Activated CD4-positive, alpha-beta memory T cell treated with anti-CD3 and anti-CD28 coated beads for 36 hours (primary cell): ENCODE measurements around the gene TTLL8. TPM values are rescaled to one million over a fixed set of nuclear protein-coding genes. Genes with fewer than 3 reads are reported as not detected.

Experiments used
- CTCF ChIA-PET: fragments of 350-600 bp; sonication (Branson Sonifier 250); formaldehyde crosslinking; loops from one replicate; lab custom pipeline; 2021; ENCODE audit warnings: antibody characterized with exemption, inconsistent platforms; lab: Charles Lee
- POLR2A ChIA-PET: fragments of 350-600 bp; sonication (Branson Sonifier 250); formaldehyde crosslinking; loops from one replicate; lab custom pipeline; 2021; ENCODE audit warnings: antibody characterized with exemption; lab: Charles Lee
- DNase-seq: peaks from one replicate; pipeline ENCODE4 v3.0.0-alpha.2; 2020
- H3K27ac Mint-ChIP-seq: one replicate; pipeline ENCODE4 v1.8.0; 2021; ENCODE audit warnings: mixed read lengths
- H3K27me3 Mint-ChIP-seq: one replicate; pipeline ENCODE4 v1.8.0; 2021; ENCODE audit warnings: mixed read lengths
- H3K36me3 Mint-ChIP-seq: one replicate; pipeline ENCODE4 v1.8.0; 2021; ENCODE audit warnings: mixed read lengths
- H3K4me1 Mint-ChIP-seq: one replicate; pipeline ENCODE4 v1.8.0; 2021; ENCODE audit warnings: low read depth, mixed read lengths
- H3K4me3 Mint-ChIP-seq: one replicate; pipeline ENCODE4 v1.8.0; 2021; ENCODE audit warnings: mild to moderate bottlenecking, mixed read lengths
- H3K9me3 Mint-ChIP-seq: one replicate; pipeline ENCODE4 v1.8.0; 2021; ENCODE audit warnings: mixed read lengths
- intact Hi-C: fragments of 100-400 bp; cut with micrococcal nuclease; formaldehyde crosslinking; loops from one replicate; pipeline ENCODE4 v1.15.1; 2023
- total RNA-seq, 2 experiments: library from RNA; stranded (reverse); gene quantifications; one replicate each; pipeline ENCODE4 v1.2.3, GENCODE V29; 2021

The TTLL8 gene
- total RNA-seq, 2 experiments from 2014 or later, result not detected

GRCh38 chr22:50057278-50058060 lies 629 bp downstream of the TTLL8 start:
- CTCF ChIA-PET, result no interaction called here
- POLR2A ChIA-PET, result interaction anchor here (0.6 kb wide), 1 partner anchor 1999 kb away, joined by 3 read pairs; no protein-coding TSS in a partner anchor
- Mint-ChIP-seq H3K27ac (no peak overlapping the region), H3K4me3 (no peak overlapping the region), H3K9me3 (peaks cover 8% of the 10 kb centered on the region), H3K27me3 (peaks cover 38% of the 10 kb centered on the region), H3K36me3 (no peaks in the 10 kb centered on the region), H3K4me1 (no peaks in the 10 kb centered on the region)
- no peak for DNase-seq
- intact Hi-C loops, result no loop called here

DNA sequence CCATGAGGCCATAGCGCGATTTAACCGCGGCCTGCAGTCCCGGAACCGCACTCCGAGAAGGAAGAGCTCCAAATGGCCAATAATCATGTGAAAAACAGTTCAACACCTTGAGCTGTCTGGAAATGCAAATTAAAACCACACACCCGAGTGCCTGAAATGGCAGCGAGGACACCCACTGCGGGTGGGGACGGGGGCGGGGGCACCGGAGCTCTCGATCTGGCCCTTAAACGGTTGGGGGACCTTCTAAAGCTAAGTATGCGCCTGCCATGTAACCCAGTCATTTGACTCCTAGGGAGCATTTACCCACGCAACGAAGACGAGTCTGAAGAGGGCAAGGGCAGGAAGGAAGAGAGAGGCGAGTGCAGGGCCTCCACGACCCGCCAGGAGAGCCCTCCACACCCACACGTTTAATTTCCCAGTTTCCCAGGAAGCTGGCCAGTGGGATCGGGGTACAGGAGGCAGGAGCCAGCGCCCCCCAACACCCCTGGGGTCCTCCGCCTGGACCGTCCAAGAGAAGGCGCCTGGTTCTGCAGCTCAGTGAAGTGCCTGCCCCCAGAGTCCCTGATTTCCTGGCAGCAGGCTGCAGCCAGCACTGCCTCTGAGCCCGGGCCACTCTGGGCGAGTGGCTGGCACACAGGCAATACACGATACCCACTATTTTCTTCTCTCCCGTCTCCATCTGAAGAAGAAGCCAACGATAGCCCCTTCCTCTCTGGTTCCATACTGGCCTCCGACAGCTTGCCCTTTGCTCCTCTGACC lies 1.7 kb downstream of the TTLL8 start:
- CTCF ChIA-PET, result no interaction called here

GRCh38 chr22:50053861-50054260 lies 4.2 kb downstream of the TTLL8 start:
- ChIA-PET POLR2A (no interaction called here), CTCF (no interaction called here)
- Mint-ChIP-seq H3K27me3 (peaks cover 25% of the 10 kb centered on the region), H3K27ac (no peak overlapping the region), H3K4me1 (no peaks in the 10 kb centered on the region), H3K36me3 (no peaks in the 10 kb centered on the region), H3K4me3 (no peak overlapping the region), H3K9me3 (peaks cover 8% of the 10 kb centered on the region)
- intact Hi-C loops, result no loop called here
- DNase-seq, result no peak

More for the DNA sequence above, 1.7 kb downstream of the TTLL8 start:
- H3K4me1 Mint-ChIP-seq, result no peaks in the 10 kb centered on the region
- no peak for DNase-seq
- H3K36me3 Mint-ChIP-seq, result no peaks in the 10 kb centered on the region
- peaks cover 8% of the 10 kb centered on the region for H3K9me3 Mint-ChIP-seq
- H3K27me3 Mint-ChIP-seq, result peaks cover 38% of the 10 kb centered on the region
- no peak overlapping the region for H3K27ac Mint-ChIP-seq
- POLR2A ChIA-PET, result no interaction called here
- intact Hi-C loops, result no loop called here
- H3K4me3 Mint-ChIP-seq, result no peak overlapping the region

DNA sequence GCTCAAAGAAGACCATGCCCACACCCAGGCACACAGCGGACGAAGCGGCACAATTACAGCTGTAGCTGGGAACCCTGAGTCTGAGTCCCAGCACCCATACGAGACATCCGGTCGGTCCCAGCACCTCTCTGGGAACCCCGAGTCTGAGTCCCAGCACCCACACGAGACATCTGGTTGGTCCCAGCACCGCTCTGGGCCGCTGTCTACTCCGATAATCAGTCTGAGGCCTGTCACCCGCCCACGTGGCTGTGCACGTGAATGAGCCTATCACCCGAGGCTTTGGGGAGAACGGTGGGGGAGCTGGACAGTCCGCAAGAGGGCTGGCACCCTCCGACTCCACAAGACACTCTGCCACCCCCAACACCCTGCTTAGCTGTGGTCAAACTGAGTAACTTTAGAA lies 6.2 kb downstream of the TTLL8 start:
- peaks cover 8% of the 10 kb centered on the region for H3K9me3 Mint-ChIP-seq
- no peak for DNase-seq
- H3K4me3 Mint-ChIP-seq, result no peak overlapping the region
- no peak overlapping the region for H3K27ac Mint-ChIP-seq
- ChIA-PET CTCF (no interaction called here), POLR2A (no interaction called here)
- H3K36me3 Mint-ChIP-seq, result no peaks in the 10 kb centered on the region
- intact Hi-C loops, result no loop called here
- H3K4me1 Mint-ChIP-seq, result no peaks in the 10 kb centered on the region
- H3K27me3 Mint-ChIP-seq, result peaks cover 18% of the 10 kb centered on the region

DNA sequence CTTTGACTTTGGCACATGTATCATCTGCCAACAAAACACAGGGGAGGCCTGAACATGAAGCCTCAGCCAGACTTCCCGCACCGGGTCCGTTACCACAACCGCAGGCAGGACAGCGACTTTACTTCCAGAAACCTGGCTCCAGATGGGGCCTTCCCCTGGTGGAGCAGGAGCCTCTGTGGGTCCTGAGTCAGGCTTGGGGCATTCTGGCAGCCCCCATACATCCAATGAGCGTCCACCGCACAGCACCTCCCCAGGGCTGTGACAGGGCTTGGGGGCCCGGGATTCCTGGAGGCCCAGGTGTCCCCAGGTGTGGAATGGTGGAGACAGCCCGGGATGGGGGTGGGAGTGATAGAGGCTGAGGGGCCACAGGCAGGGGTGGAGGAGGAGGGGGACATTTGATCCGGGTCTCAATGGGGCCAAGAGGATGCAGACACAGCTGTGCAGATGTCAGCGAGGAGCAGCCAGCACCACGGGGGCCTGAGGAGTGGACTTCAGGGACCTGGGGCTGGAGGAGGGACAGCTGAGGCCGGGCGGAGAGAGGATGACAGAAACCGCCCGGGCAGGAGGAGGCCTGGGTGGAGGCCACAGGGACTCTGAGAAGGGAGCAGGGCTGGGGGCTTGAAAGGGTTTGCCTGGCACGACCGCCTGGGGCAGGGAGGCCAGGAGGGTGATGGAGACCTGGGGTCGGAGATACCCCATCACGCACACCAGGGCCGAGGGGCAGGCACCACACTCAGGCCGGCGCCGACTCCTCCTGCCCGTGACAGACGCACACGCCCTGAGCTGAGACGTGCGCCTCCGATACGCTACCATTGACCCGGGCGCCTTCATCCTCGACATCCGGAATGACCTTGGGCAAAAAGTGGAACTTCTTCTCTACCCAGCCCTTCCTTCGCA lies 8.6 kb downstream of the TTLL8 start:
- POLR2A ChIA-PET, result no interaction called here

GRCh38 chr22:50048836-50049235 lies 9.3 kb downstream of the TTLL8 start:
- Mint-ChIP-seq H3K4me3 (no peak overlapping the region), H3K27ac (no peak overlapping the region), H3K4me1 (peaks cover 6% of the 10 kb centered on the region), H3K36me3 (no peaks in the 10 kb centered on the region), H3K27me3 (peaks cover 11% of the 10 kb centered on the region), H3K9me3 (peaks cover 6% of the 10 kb centered on the region)
- CTCF ChIA-PET, result no interaction called here
- intact Hi-C loops, result no loop called here
- POLR2A ChIA-PET, result no interaction called here
- DNase-seq, result no peak

More for the DNA sequence above, 8.6 kb downstream of the TTLL8 start:
- intact Hi-C loops, result no loop called here
- peaks cover 8% of the 10 kb centered on the region for H3K9me3 Mint-ChIP-seq
- no peak overlapping the region for H3K4me3 Mint-ChIP-seq
- CTCF ChIA-PET, result no interaction called here
- H3K27ac Mint-ChIP-seq, result no peak overlapping the region
- DNase-seq, result no peak
- H3K4me1 Mint-ChIP-seq, result peaks cover 2% of the 10 kb centered on the region
- H3K36me3 Mint-ChIP-seq, result no peaks in the 10 kb centered on the region
- peaks cover 8% of the 10 kb centered on the region for H3K27me3 Mint-ChIP-seq

- Mint-ChIP-seq H3K27me3 (peaks cover 13% of the 10 kb centered on the region), H3K27ac (no peak overlapping the region), H3K4me1 (peaks cover 6% of the 10 kb centered on the region), H3K36me3 (no peaks in the 10 kb centered on the region), H3K4me3 (no peak overlapping the region), H3K9me3 (peaks cover under 1% of the 10 kb centered on the region)
- DNase-seq, result no peak
- CTCF ChIA-PET, result no interaction called here
- intact Hi-C loops, result no loop called here
- POLR2A ChIA-PET, result no interaction called here
Observed at GRCh38 chr22:50048061-50048765, 9.9 kb downstream of the TTLL8 start.

DNA sequence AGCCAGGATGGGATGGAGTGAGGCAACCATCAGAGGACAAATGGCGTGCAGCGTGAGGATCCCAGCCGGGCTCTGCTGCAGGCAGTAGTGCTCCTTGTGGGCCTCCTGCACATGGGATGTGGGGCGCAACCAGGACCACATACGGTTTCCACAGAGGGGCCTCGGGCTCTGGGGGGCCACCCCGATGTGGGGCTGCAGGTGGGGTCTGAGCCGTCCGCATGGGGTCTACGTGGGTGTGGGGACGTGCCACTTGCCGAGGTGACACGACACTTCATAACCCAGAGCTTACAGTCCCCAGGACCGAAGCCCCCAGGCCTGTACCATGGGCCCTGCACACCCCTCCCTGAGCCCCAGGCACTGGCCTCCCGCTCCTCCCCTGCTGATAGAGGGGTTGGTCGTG lies 10.8 kb downstream of the TTLL8 start:
- intact Hi-C loops, result no loop called here
- peaks cover 6% of the 10 kb centered on the region for H3K4me1 Mint-ChIP-seq
- no peak overlapping the region for H3K4me3 Mint-ChIP-seq
- ChIA-PET POLR2A (no interaction called here), CTCF (no interaction called here)
- peaks cover 21% of the 10 kb centered on the region for H3K27me3 Mint-ChIP-seq
- H3K36me3 Mint-ChIP-seq, result no peaks in the 10 kb centered on the region
- H3K9me3 Mint-ChIP-seq, result no peaks in the 10 kb centered on the region
- DNase-seq, result no peak
- H3K27ac Mint-ChIP-seq, result no peak overlapping the region

GRCh38 chr22:50046481-50047245 lies 11.4 kb downstream of the TTLL8 start:
- H3K27me3 Mint-ChIP-seq, result peaks cover 24% of the 10 kb centered on the region
- H3K4me3 Mint-ChIP-seq, result no peak overlapping the region
- CTCF ChIA-PET, result no interaction called here
- peaks cover 6% of the 10 kb centered on the region for H3K4me1 Mint-ChIP-seq
- no peak overlapping the region for H3K27ac Mint-ChIP-seq
- POLR2A ChIA-PET, result no interaction called here
- intact Hi-C loops, result no loop called here
- no peaks in the 10 kb centered on the region for H3K36me3 Mint-ChIP-seq
- H3K9me3 Mint-ChIP-seq, result no peaks in the 10 kb centered on the region
- DNase-seq, result no peak

- no peak overlapping the region for H3K4me3 Mint-ChIP-seq
- intact Hi-C loops, result no loop called here
- no peak overlapping the region for H3K27ac Mint-ChIP-seq
- ChIA-PET POLR2A (no interaction called here), CTCF (no interaction called here)
- no peak for DNase-seq
- H3K27me3 Mint-ChIP-seq, result peaks cover 24% of the 10 kb centered on the region
- peaks cover 6% of the 10 kb centered on the region for H3K4me1 Mint-ChIP-seq
- H3K36me3 Mint-ChIP-seq, result no peaks in the 10 kb centered on the region
- no peaks in the 10 kb centered on the region for H3K9me3 Mint-ChIP-seq
Observed at GRCh38 chr22:50046019-50046415, 12.1 kb downstream of the TTLL8 start.
